ENCODE measurements around the gene STAT4.

- TF ChIP-seq CTCF (IDR thresholded peaks at IDR 0.05; ENCODE audit: low read depth, low read length) (no peak), POLR2A (IDR thresholded peaks at IDR 0.05; ENCODE audit: extremely low read depth, insufficient read length) (no peak)
- TF ChIP-seq, protein P1, sequence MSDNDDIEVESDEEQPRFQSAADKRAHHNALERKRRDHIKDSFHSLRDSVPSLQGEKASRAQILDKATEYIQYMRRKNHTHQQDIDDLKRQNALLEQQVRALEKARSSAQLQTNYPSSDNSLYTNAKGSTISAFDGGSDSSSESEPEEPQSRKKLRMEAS (IDR thresholded peaks at IDR 0.05; ENCODE audit: low read depth, low read length), result no peak
Observed at GRCh38 chr2:191010887-191011885, 139.6 kb downstream of the STAT4 start.

Measured in NB4 (cell line).